GM19328 (cell line): Measurements from ENCODE around the gene PTCD2.

Experiments used
- ATAC-seq: cut with Tn5 transposase; IDR thresholded peaks from one replicate; pipeline ENCODE4 v1.9.1; 2021; ENCODE audit warnings: mild to moderate bottlenecking, moderate library complexity; ENCODE audit not compliant: unreplicated experiment

The PTCD2 gene

DNA sequence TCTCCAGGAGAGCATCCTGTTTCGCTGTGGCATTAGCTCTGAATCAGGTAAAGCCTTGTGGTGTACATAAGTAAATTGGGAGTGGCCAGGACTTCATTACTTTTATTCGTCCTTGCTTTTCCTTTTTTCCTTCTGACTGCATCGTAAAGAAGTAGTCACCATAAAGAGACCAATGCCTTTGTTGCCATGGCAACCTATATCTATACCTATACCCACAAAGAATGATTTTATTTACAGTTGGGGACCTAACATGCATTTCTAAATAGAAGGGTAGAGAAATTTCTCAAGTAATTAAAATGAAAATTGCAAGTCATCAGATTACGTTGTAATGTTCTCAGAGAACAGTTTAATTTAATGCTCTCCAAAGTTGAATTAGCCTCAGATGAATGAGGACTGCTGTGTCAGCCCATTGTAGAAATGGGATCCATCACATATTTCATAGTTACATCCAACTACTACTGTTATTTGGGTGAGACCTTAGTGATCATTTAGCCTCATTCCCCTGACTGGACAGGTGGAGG, 18.6 kb downstream of the PTCD2 start:
- ATAC-seq = no peak

DNA sequence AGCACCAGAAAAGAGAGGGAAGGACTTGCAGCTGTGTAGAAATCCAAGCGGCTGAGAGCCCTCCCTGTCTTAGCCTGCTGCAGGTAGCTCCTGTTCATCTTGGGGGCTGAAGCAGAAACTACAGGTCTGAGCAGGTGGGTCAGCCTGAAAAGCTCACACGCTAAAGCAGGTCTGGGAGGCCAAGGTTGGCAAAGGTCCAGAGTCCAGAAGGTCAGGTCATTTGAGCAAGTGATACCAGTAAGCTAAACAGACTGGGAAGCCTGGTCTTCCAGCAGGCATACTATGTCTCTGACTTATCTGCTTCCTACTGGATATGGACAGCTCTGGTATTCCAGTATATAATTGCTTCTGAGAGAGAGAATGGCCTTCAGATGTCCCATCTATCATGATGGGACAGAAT, 26.2 kb downstream of the PTCD2 start:
- no peak for ATAC-seq

- no peak for ATAC-seq
These were observed 27.7 kb downstream of the PTCD2 start for GRCh38 chr5:72347801-72348308.

DNA sequence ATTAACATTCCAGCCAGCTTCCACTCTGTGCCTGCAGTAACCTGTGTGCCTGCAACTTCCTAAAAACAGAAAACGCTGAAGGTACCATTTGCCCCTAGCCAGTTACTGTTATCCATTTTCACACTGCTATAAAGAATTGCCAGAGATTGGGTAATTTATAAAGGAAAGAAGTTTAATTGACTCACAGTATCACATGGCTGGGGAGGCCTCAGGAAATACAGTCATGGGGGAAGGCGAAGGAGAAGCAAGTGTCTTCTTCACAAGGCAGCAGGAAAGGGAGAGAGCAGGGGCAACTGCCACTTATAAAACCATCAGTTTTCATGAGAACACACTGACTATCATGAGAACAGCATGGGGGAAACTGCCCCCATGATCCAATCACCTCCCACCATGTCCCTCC, 31.2 kb downstream of the PTCD2 start:
- no peak for ATAC-seq

GRCh38 chr5:72352616-72353015, 32.4 kb downstream of the PTCD2 start:
- ATAC-seq = no peak

- no peak for ATAC-seq
These were observed 32.9 kb downstream of the PTCD2 start for GRCh38 chr5:72353046-72353445.

GRCh38 chr5:72355706-72356299, 35.6 kb downstream of the PTCD2 start:
- no peak for ATAC-seq

- no peak for ATAC-seq
These were observed 36.2 kb downstream of the PTCD2 start for GRCh38 chr5:72356361-72356760.

DNA sequence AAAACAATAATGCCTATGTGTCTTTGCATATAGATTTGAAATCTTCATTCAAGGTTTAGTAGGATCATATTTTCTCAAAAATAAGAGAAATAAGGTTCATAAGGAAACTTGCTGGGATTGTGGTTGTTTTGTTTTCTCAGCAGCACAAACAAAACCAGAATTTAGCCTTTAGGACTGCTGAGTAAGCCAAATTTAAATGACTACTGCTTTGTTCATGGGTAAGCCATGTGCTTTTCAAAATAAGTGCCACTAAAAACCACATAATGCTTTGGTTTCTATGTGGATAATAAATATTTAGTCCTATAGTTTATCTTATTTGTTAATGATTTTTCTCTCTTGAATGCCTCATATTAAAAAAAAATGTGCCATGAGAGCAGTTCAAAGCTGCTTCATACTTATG, 38.8 kb downstream of the PTCD2 start:
- no peak for ATAC-seq

GRCh38 chr5:72359886-72360285, 39.7 kb downstream of the PTCD2 start:
- ATAC-seq = no peak

GRCh38 chr5:72363166-72363802, 43.1 kb downstream of the PTCD2 start:
- no peak for ATAC-seq

DNA sequence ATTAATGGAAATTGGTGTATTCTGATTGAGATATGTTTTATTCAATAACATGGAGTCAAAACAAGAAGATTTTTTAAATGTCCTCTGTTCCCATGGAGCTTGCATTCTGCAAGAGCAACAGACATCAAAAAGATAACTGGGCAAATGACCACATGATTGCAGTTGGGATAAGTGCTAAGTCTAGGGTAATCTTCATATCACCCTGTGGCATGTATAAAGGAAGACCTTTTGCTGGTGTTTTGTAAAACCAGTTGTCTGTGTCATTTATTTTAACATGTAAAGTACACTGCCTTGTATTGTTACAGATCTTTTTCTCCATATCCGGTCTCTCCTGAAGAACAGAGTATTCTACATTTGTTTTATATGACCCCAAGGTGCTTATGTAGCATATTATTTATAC, 44.0 kb downstream of the PTCD2 start:
- no peak for ATAC-seq

- ATAC-seq = no peak
These were observed 44.8 kb downstream of the PTCD2 start for GRCh38 chr5:72364951-72365350.

DNA sequence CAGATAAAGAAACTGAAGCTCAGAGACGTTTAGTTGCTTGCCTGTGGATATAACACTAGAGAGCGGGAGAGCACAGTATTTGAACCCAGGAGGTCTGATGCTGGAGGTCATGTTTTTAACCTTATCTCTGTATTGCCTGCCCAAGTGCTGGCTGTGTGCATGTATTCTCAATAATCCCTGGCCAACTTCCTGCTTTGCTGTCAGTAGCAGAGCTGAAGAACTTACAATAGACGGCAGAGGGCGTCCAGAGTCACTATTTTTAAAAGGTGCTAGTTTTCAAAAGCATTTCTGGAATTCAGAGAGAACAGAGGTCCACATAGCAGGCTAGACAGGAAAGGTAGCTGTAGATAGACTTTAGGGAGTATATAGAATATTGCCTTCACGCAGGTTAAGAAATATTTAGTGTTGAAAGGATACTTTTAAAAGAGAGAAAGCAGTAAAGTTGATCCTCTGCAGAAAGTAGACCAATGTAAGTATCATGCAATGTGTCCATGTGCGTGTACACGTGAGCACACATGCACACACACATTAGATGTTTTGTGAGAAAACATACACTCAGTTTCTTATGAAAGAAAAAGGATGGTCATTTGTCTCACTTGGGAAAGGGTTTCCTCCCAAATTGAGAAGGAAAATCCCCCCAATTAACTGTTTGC, 46.3 kb downstream of the PTCD2 start:
- peak; percentile 86 for ATAC-seq

- ATAC-seq = no peak
These were observed 48.1 kb downstream of the PTCD2 start for GRCh38 chr5:72368271-72368670.

- no peak for ATAC-seq
These were observed 49.1 kb downstream of the PTCD2 start for GRCh38 chr5:72369301-72369700.

- no peak for ATAC-seq
These were observed 49.5 kb downstream of the PTCD2 start for GRCh38 chr5:72369711-72370110.

GRCh38 chr5:72372331-72372730, 52.2 kb downstream of the PTCD2 start:
- ATAC-seq = no peak

DNA sequence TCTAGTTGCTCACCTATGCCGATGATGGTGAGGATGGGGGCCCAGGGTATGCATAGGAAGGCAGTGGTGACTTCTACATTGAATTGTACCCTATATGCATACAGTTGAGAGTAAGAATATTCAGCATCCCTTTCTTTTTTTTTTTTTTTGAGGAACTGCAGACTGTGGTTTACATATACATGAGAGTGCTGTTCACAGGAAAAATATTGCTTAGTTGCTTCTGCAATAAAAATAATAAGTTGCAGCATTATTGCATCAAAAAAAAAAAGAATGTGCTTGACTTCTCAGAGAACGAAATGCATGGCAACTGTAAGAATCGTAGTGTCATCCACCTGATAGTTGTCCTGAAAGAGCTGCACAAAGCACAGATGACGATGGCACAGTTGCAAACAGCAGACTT, 52.8 kb downstream of the PTCD2 start:
- no peak for ATAC-seq

DNA sequence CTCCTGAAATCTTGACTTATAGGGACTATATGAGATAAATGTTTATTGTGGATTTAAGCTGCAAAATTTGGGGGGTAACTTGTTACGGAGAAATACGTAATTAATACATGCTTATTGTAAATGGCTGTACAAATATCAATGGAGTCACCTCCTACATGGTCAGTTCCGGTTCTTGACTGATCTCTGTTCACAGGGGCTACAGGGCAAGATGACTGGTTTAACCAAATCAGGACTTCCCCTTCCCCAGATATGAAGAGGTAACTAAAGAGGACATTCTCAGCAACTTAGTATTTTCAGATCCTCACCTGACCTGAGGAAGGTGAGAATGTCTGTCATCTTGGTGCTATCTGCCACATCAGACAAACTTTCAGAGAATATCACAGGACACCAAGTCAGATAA, 54.7 kb downstream of the PTCD2 start:
- ATAC-seq = no peak

DNA sequence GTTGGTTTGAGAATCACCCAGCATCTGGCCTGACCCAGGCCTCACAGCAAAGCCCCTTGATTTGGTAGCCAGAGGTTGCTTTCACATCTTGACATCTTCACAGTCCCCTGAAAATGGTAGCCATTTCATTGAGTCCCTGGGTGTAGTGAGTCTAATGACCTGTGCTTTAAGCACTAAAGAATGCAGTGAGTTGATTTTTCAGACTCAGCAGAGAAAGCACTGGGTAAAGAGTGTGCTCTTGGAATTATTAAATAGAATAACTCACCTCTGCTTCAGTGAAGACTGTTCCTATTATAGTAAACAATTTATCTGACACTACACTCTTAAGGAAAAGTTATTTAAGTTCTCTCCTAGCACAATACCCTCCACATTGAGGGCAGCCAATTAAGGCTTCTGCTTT, 56.2 kb downstream of the PTCD2 start:
- ATAC-seq = no peak
